Activated T-helper 1 cell treated with anti-CD3 and anti-CD28 coated beads, Interleukin-12 subunit alpha, Interleukin-12 subunit beta, Interleukin-2, Interleukin-4 antibody, amounts not matched to agents 30 ng/mL and 10 ng/mL and 1 ng/mL, durations not matched to agents 14 hours and 24 hours and 36 hours (primary cell): ENCODE data around the gene FMN1. TPM values are rescaled to one million over a fixed set of nuclear protein-coding genes. Genes with fewer than 3 reads are reported as not detected.

ENCODE experiments used
- DNase-seq: peaks from one replicate; pipeline ENCODE4 v3.0.0; 2021; ENCODE audit warnings: low spot score
- H3K27ac Mint-ChIP-seq: one replicate; pipeline ENCODE4 v1.8.0; 2021; ENCODE audit warnings: mild to moderate bottlenecking, mixed read lengths
- H3K27me3 Mint-ChIP-seq: one replicate; pipeline ENCODE4 v1.8.0; 2022; ENCODE audit warnings: mild to moderate bottlenecking, moderate library complexity, mixed read lengths; ENCODE audit not compliant: insufficient read depth
- H3K36me3 Mint-ChIP-seq: one replicate; pipeline ENCODE4 v1.8.0; 2021; ENCODE audit warnings: low read depth, mixed read lengths
- H3K4me1 Mint-ChIP-seq: one replicate; pipeline ENCODE4 v1.8.0; 2021; ENCODE audit warnings: low read depth, mixed read lengths
- H3K4me3 Mint-ChIP-seq: one replicate; pipeline ENCODE4 v1.8.0; 2021; ENCODE audit warnings: mild to moderate bottlenecking, moderate library complexity, mixed read lengths
- H3K9me3 Mint-ChIP-seq: one replicate; pipeline ENCODE4 v1.8.0; 2021; ENCODE audit warnings: mixed read lengths
- intact Hi-C: fragments of 100-400 bp; cut with micrococcal nuclease; formaldehyde crosslinking; loops from one replicate; pipeline ENCODE4 v1.15.1; 2024
- total RNA-seq: library from RNA; stranded (reverse); gene quantifications from 2 replicates; pipeline ENCODE4 v1.2.3, GENCODE V29; 2022

Gene FMN1
- total RNA-seq, 1 donor from 2014 or later, result 0.03 TPM

GRCh38 chr15:33045066-33045810, 149.3 kb downstream of the FMN1 start:
- H3K9me3 Mint-ChIP-seq, result peaks cover 26% of the 10 kb centered on the region
- H3K36me3 Mint-ChIP-seq, result no peaks in the 10 kb centered on the region
- no peaks in the 10 kb centered on the region for H3K27me3 Mint-ChIP-seq
- no peak overlapping the region for H3K4me3 Mint-ChIP-seq
- no peaks in the 10 kb centered on the region for H3K4me1 Mint-ChIP-seq
- no peak overlapping the region for H3K27ac Mint-ChIP-seq
- DNase-seq, result no peak
- intact Hi-C loops, result no loop called here

GRCh38 chr15:33044598-33044997, 149.9 kb downstream of the FMN1 start:
- H3K9me3 Mint-ChIP-seq, result peaks cover 24% of the 10 kb centered on the region
- peaks cover 2% of the 10 kb centered on the region for H3K27me3 Mint-ChIP-seq
- no peak overlapping the region for H3K27ac Mint-ChIP-seq
- no peak for DNase-seq
- H3K4me1 Mint-ChIP-seq, result no peaks in the 10 kb centered on the region
- H3K36me3 Mint-ChIP-seq, result no peaks in the 10 kb centered on the region
- H3K4me3 Mint-ChIP-seq, result no peak overlapping the region
- intact Hi-C loops, result no loop called here

GRCh38 chr15:33043636-33044035, 150.9 kb downstream of the FMN1 start:
- DNase-seq, result no peak
- intact Hi-C loops, result no loop called here
- H3K36me3 Mint-ChIP-seq, result no peaks in the 10 kb centered on the region
- H3K4me1 Mint-ChIP-seq, result no peaks in the 10 kb centered on the region
- H3K4me3 Mint-ChIP-seq, result no peak overlapping the region
- H3K27me3 Mint-ChIP-seq, result peaks cover 2% of the 10 kb centered on the region
- H3K27ac Mint-ChIP-seq, result no peak overlapping the region
- peaks cover 16% of the 10 kb centered on the region for H3K9me3 Mint-ChIP-seq

- DNase-seq, result no peak
- Mint-ChIP-seq H3K27ac (no peak overlapping the region), H3K36me3 (no peaks in the 10 kb centered on the region), H3K4me1 (no peaks in the 10 kb centered on the region), H3K27me3 (peaks cover 2% of the 10 kb centered on the region), H3K9me3 (no peaks in the 10 kb centered on the region), H3K4me3 (no peak overlapping the region)
- intact Hi-C loops, result no loop called here
Observed at GRCh38 chr15:33040496-33040895, 154.0 kb downstream of the FMN1 start.

GRCh38 chr15:33034588-33034987, 159.9 kb downstream of the FMN1 start:
- DNase-seq, result no peak
- no peaks in the 10 kb centered on the region for H3K4me1 Mint-ChIP-seq
- no peaks in the 10 kb centered on the region for H3K9me3 Mint-ChIP-seq
- H3K4me3 Mint-ChIP-seq, result no peak overlapping the region
- H3K36me3 Mint-ChIP-seq, result no peaks in the 10 kb centered on the region
- intact Hi-C loops, result no loop called here
- H3K27ac Mint-ChIP-seq, result no peak overlapping the region
- peaks cover 2% of the 10 kb centered on the region for H3K27me3 Mint-ChIP-seq

- Mint-ChIP-seq H3K4me3 (no peak overlapping the region), H3K27me3 (peaks cover 6% of the 10 kb centered on the region), H3K36me3 (no peaks in the 10 kb centered on the region), H3K27ac (no peak overlapping the region), H3K9me3 (no peaks in the 10 kb centered on the region), H3K4me1 (no peaks in the 10 kb centered on the region)
- intact Hi-C loops, result no loop called here
- DNase-seq, result no peak
Observed at GRCh38 chr15:33032053-33032452, 162.5 kb downstream of the FMN1 start.

GRCh38 chr15:33031324-33031821, 163.1 kb downstream of the FMN1 start:
- Mint-ChIP-seq H3K9me3 (no peaks in the 10 kb centered on the region), H3K27ac (no peak overlapping the region), H3K27me3 (peaks cover 6% of the 10 kb centered on the region), H3K4me3 (no peak overlapping the region), H3K36me3 (no peaks in the 10 kb centered on the region), H3K4me1 (no peaks in the 10 kb centered on the region)
- intact Hi-C loops, result no loop called here
- no peak for DNase-seq

- H3K9me3 Mint-ChIP-seq, result no peaks in the 10 kb centered on the region
- DNase-seq, result no peak
- no peaks in the 10 kb centered on the region for H3K4me1 Mint-ChIP-seq
- no peak overlapping the region for H3K27ac Mint-ChIP-seq
- peaks cover 6% of the 10 kb centered on the region for H3K27me3 Mint-ChIP-seq
- H3K4me3 Mint-ChIP-seq, result no peak overlapping the region
- intact Hi-C loops, result no loop called here
- no peaks in the 10 kb centered on the region for H3K36me3 Mint-ChIP-seq
Observed at GRCh38 chr15:33030315-33030714, 164.2 kb downstream of the FMN1 start.

- no peak overlapping the region for H3K27ac Mint-ChIP-seq
- H3K9me3 Mint-ChIP-seq, result no peaks in the 10 kb centered on the region
- peaks cover 6% of the 10 kb centered on the region for H3K27me3 Mint-ChIP-seq
- no peak for DNase-seq
- H3K36me3 Mint-ChIP-seq, result no peaks in the 10 kb centered on the region
- intact Hi-C loops, result no loop called here
- no peak overlapping the region for H3K4me3 Mint-ChIP-seq
- no peaks in the 10 kb centered on the region for H3K4me1 Mint-ChIP-seq
Observed at GRCh38 chr15:33029109-33029652, 165.3 kb downstream of the FMN1 start.

- H3K9me3 Mint-ChIP-seq, result no peaks in the 10 kb centered on the region
- H3K27me3 Mint-ChIP-seq, result peaks cover 4% of the 10 kb centered on the region
- H3K27ac Mint-ChIP-seq, result no peak overlapping the region
- DNase-seq, result no peak
- no peaks in the 10 kb centered on the region for H3K36me3 Mint-ChIP-seq
- no peak overlapping the region for H3K4me3 Mint-ChIP-seq
- H3K4me1 Mint-ChIP-seq, result no peaks in the 10 kb centered on the region
- intact Hi-C loops, result no loop called here
Observed at GRCh38 chr15:33028495-33028894, 166.0 kb downstream of the FMN1 start.

GRCh38 chr15:33027306-33028035, 167.0 kb downstream of the FMN1 start:
- no peak overlapping the region for H3K27ac Mint-ChIP-seq
- peaks cover 4% of the 10 kb centered on the region for H3K27me3 Mint-ChIP-seq

GRCh38 chr15:33026614-33027013, 167.9 kb downstream of the FMN1 start:
- intact Hi-C loops, result no loop called here
- no peak for DNase-seq
- H3K27ac Mint-ChIP-seq, result no peak overlapping the region
- no peaks in the 10 kb centered on the region for H3K4me1 Mint-ChIP-seq
- H3K4me3 Mint-ChIP-seq, result no peak overlapping the region
- H3K27me3 Mint-ChIP-seq, result peaks cover 4% of the 10 kb centered on the region
- H3K9me3 Mint-ChIP-seq, result no peaks in the 10 kb centered on the region
- H3K36me3 Mint-ChIP-seq, result no peaks in the 10 kb centered on the region

More at GRCh38 chr15:33027306-33028035, 167.0 kb downstream of the FMN1 start:
- Mint-ChIP-seq H3K36me3 (no peaks in the 10 kb centered on the region), H3K4me1 (no peaks in the 10 kb centered on the region), H3K4me3 (no peak overlapping the region), H3K9me3 (no peaks in the 10 kb centered on the region)
- no peak for DNase-seq
- intact Hi-C loops, result no loop called here

GRCh38 chr15:33022629-33023028, 171.9 kb downstream of the FMN1 start:
- intact Hi-C loops, result loop anchor here (2.0 kb wide), 1 partner anchor 110 kb away; no protein-coding TSS in a partner anchor
- Mint-ChIP-seq H3K27ac (no peak overlapping the region), H3K4me1 (no peaks in the 10 kb centered on the region), H3K9me3 (no peaks in the 10 kb centered on the region), H3K27me3 (no peaks in the 10 kb centered on the region), H3K36me3 (no peaks in the 10 kb centered on the region), H3K4me3 (no peak overlapping the region)
- no peak for DNase-seq
